Neutrophil (primary cell): Measurements from ENCODE around the gene ZBTB7A.

Source experiments
- H3K27ac ChIP-seq: fragments of 200-600 bp; sonication (generic); 2 replicates; pipeline ENCODE4 v1.5.1; 2016; ENCODE audit warnings: mild to moderate bottlenecking, moderate library complexity
- H3K27me3 ChIP-seq: fragments of 200-600 bp; sonication (generic); 2 replicates; pipeline ENCODE4 v1.6.0; 2016; ENCODE audit warnings: mild to moderate bottlenecking
- H3K36me3 ChIP-seq: fragments of 200-600 bp; sonication (generic); 2 replicates; pipeline ENCODE4 v1.5.1; 2017
- H3K4me1 ChIP-seq, 2 experiments: fragments of 200-600 bp in 1 of 2; sonication (generic) in 1 of 2; 1 replicate in 1 of 2; 2 replicates in 1 of 2; pipeline versions ENCODE4 v1.5.1 to v1.6.1; 2013 to 2016; ENCODE audit warnings: low read depth in 1 of 2, low read length in 1 of 2, mild to moderate bottlenecking in 1 of 2, moderate library complexity in 1 of 2; ENCODE audit not compliant: control insufficient read depth in 1 of 2, insufficient read depth in 1 of 2
- H3K4me3 ChIP-seq, 2 experiments: fragments of 200-600 bp in 1 of 2; sonication (generic) in 1 of 2; 1 replicate in 1 of 2; 2 replicates in 1 of 2; pipeline ENCODE4 v1.5.1; 2013 to 2016; ENCODE audit warnings: low read depth in 1 of 2, low read length in 1 of 2, mild to moderate bottlenecking in 1 of 2, moderate library complexity in 1 of 2
- H3K9me3 ChIP-seq: fragments of 200-600 bp; sonication (generic); 2 replicates; pipeline ENCODE4 v1.5.1; 2016
- TF ChIP-seq, protein P1 (sequence below): fragments of 200-600 bp; sonication (generic); IDR thresholded peaks from 2 replicates; pipeline ENCODE4 v1.5.1; 2016; ENCODE audit warnings: antibody characterized with exemption

ZBTB7A gene

DNA sequence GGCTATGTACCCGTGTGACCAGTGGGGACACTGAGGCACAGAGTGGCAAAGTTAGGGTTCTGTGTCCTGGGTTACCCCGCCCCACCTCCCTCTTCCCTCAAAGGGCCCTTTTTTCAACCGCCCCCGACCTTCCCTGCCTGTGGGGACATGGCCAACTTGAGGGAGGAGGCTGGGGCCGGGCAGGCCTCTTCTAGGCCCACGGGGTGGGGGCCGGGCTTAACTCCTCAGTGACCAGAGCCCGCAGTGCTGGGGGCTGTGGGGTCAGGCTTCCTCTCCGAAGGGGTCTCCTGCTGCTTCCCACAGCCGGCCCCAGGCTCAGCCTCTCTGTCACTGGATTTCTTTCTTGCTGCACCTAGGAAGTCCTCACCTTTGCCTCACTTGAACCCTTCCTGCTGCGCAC, 35.3 kb downstream of the ZBTB7A start:
- H3K9me3 ChIP-seq = no peaks in the 10 kb centered on the region
- TF ChIP-seq, protein P1, sequence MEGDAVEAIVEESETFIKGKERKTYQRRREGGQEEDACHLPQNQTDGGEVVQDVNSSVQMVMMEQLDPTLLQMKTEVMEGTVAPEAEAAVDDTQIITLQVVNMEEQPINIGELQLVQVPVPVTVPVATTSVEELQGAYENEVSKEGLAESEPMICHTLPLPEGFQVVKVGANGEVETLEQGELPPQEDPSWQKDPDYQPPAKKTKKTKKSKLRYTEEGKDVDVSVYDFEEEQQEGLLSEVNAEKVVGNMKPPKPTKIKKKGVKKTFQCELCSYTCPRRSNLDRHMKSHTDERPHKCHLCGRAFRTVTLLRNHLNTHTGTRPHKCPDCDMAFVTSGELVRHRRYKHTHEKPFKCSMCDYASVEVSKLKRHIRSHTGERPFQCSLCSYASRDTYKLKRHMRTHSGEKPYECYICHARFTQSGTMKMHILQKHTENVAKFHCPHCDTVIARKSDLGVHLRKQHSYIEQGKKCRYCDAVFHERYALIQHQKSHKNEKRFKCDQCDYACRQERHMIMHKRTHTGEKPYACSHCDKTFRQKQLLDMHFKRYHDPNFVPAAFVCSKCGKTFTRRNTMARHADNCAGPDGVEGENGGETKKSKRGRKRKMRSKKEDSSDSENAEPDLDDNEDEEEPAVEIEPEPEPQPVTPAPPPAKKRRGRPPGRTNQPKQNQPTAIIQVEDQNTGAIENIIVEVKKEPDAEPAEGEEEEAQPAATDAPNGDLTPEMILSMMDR = no peak
- peaks cover 0 to 4% of the 10 kb centered on the region in 2 experiments for H3K4me1 ChIP-seq
- H3K27ac ChIP-seq = no peak overlapping the region
- H3K36me3 ChIP-seq = peaks cover 86% of the 10 kb centered on the region
- no peak overlapping the region for H3K4me3 ChIP-seq
- no peaks in the 10 kb centered on the region for H3K27me3 ChIP-seq

DNA sequence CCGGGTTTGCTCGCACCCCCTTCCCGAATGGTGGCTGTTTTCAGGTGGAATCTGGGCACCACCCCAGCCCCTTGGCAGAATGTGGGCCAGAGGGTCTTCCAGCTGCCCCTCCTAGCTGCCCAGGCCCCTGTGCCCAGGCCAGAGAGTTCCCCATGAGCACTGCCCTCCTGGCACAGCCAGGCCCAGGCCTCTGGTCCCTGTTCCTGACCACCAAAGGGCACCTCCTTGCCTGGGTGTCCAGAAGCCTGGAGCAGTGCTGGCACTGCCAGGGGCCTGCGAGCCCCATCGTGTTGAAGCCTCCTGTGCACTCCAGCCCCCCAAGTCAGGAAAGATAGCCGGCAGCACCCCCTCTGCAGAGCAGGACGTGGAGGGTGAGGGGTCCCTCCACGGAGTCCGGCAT, 35.7 kb downstream of the ZBTB7A start:
- no peaks in the 10 kb centered on the region for H3K27me3 ChIP-seq
- H3K4me3 ChIP-seq = no peak overlapping the region
- no peaks in the 10 kb centered on the region for H3K9me3 ChIP-seq

DNA sequence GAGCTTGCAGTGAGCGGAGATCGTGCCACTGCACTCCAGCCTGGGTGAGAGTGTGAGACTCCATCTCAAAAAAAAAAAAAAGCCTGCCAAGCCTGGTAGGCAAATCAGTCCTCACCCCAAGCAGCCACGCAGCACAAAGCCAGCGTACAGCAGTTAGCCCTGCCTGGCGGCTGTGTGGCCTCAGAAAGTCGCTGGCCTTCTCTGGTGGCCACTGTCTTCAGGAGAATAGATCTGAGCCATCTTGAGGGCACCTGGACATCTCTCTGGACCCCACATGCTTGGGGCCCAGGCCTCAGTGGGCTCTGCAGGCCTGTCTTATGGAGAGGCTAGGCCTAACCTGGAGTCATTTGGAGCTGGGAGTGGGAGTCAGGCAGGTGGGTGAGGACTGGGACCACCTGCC, 36.1 kb downstream of the ZBTB7A start:
- Histone ChIP-seq H3K4me3 (no peak overlapping the region), H3K27me3 (no peaks in the 10 kb centered on the region), H3K9me3 (no peaks in the 10 kb centered on the region), H3K27ac (no peak overlapping the region), H3K36me3 (peaks cover 82% of the 10 kb centered on the region), H3K4me1 (peaks cover 0 to 4% of the 10 kb centered on the region in 2 experiments)
- TF ChIP-seq, protein P1 = no peak

More for the DNA sequence above, 35.7 kb downstream of the ZBTB7A start:
- TF ChIP-seq, protein P1 = no peak
- Histone ChIP-seq H3K4me1 (peaks cover 0 to 4% of the 10 kb centered on the region in 2 experiments), H3K36me3 (peaks cover 82% of the 10 kb centered on the region), H3K27ac (no peak overlapping the region)

- H3K36me3 ChIP-seq = peaks cover 82% of the 10 kb centered on the region
- no peak overlapping the region for H3K4me3 ChIP-seq
- no peak overlapping the region for H3K27ac ChIP-seq
- H3K9me3 ChIP-seq = no peaks in the 10 kb centered on the region
- no peaks in the 10 kb centered on the region for H3K4me1 ChIP-seq
- TF ChIP-seq, protein P1 = no peak
- no peaks in the 10 kb centered on the region for H3K27me3 ChIP-seq
Observed at GRCh38 chr19:4029247-4029614, 37.5 kb downstream of the ZBTB7A start.

- Histone ChIP-seq H3K27me3 (no peaks in the 10 kb centered on the region), H3K4me3 (no peak overlapping the region), H3K4me1 (no peaks in the 10 kb centered on the region), H3K27ac (no peak overlapping the region), H3K9me3 (no peaks in the 10 kb centered on the region), H3K36me3 (peaks cover 82% of the 10 kb centered on the region)
- TF ChIP-seq, protein P1 = no peak
Observed at GRCh38 chr19:4028334-4029246, 38.1 kb downstream of the ZBTB7A start.
